HG03196 (cell line): ENCODE data around the gene CSNK1A1.
"Not testable (repeated sequence)": the region's sequence is repeated elsewhere in the genome, so short reads cannot be mapped to it uniquely, and the experiment has no call there.

ENCODE experiments used
- ATAC-seq: cut with Tn5 transposase; IDR thresholded peaks from one replicate; pipeline ENCODE4 v1.9.1; 2021; ENCODE audit not compliant: unreplicated experiment

The CSNK1A1 gene

GRCh38 chr5:149551227-149552037 lies at the start of gene CSNK1A1:
CSNK1A1 (minus strand) TSS chr5:149551439; CDS start chr5:149550964, 475 bp downstream.
- ATAC-seq, result peak; percentile 94

GRCh38 chr5:149600932-149601331 lies 49.7 kb upstream of the CSNK1A1 start:
- no peak for ATAC-seq

- ATAC-seq, result no peak
Measured at GRCh38 chr5:149599375-149599774, 48.1 kb upstream of the CSNK1A1 start.

GRCh38 chr5:149598966-149599365 lies 47.7 kb upstream of the CSNK1A1 start:
- no peak for ATAC-seq

- not testable (repeated sequence) for ATAC-seq
Measured at GRCh38 chr5:149598234-149598633, 47.0 kb upstream of the CSNK1A1 start.

GRCh38 chr5:149597618-149598017 lies 46.4 kb upstream of the CSNK1A1 start:
- no peak for ATAC-seq

GRCh38 chr5:149596712-149597111 lies 45.5 kb upstream of the CSNK1A1 start:
- no peak for ATAC-seq

GRCh38 chr5:149595105-149595504 lies 43.9 kb upstream of the CSNK1A1 start:
- ATAC-seq, result not testable (repeated sequence)

GRCh38 chr5:149594206-149594895 lies 43.1 kb upstream of the CSNK1A1 start:
- no peak for ATAC-seq

GRCh38 chr5:149593370-149593769 lies 42.1 kb upstream of the CSNK1A1 start:
- ATAC-seq, result no peak

- no peak for ATAC-seq
Measured at GRCh38 chr5:149588936-149589335, 37.7 kb upstream of the CSNK1A1 start.

GRCh38 chr5:149586708-149587318 lies 35.6 kb upstream of the CSNK1A1 start:
- no peak for ATAC-seq

- no peak for ATAC-seq
Measured at GRCh38 chr5:149585910-149586309, 34.7 kb upstream of the CSNK1A1 start.

GRCh38 chr5:149584121-149584520 lies 32.9 kb upstream of the CSNK1A1 start:
- ATAC-seq, result no peak

- no peak for ATAC-seq
Measured at GRCh38 chr5:149583394-149583793, 32.2 kb upstream of the CSNK1A1 start.

- ATAC-seq, result no peak
Measured at GRCh38 chr5:149581931-149582768, 30.9 kb upstream of the CSNK1A1 start.

GRCh38 chr5:149581192-149581861 lies 30.1 kb upstream of the CSNK1A1 start, which contains the start of gene ARHGEF37:
ARHGEF37 (plus strand) TSS chr5:149581498; CDS start chr5:149597770, 16,272 bp downstream.
- no peak for ATAC-seq

- ATAC-seq, result no peak
Measured at GRCh38 chr5:149580808-149581191, 29.6 kb upstream of the CSNK1A1 start.

GRCh38 chr5:149578896-149579295 lies 27.7 kb upstream of the CSNK1A1 start:
- ATAC-seq, result no peak

GRCh38 chr5:149576021-149576420 lies 24.8 kb upstream of the CSNK1A1 start:
- no peak for ATAC-seq
